ENCODE results near the gene PTCH2.

DNA sequence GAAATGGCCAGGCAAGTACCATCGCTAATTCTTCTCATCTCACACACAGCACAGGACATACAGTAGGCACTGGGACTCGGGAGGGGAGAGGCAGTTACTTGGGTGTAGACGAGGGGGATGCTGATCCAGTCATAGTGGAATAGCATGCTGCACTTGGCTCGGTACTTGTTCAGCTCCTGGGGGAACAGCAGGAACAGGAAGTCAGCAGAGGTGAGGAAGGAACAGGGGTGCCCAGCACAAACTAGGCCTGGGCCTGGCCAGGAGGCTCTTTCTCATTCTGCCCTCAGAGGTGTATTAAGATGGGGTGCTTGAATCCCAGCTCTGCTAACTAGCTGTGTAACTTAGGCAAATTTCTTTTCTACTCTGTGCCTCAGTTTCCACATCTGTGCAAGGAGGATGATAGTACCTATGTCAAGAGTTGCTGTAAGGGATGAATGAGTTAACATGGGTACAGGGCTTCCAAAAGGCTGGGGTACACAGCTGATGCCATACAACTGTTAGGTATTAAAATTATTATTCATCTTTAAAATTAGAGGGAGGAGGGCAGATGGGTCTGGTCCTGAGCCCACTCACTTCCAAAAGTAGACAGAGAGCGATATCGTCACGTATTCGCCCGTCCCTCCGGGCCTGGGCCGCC is 57.4 kb downstream of the PTCH2 start:
- TF ChIP-seq POLR2A (IDR thresholded peaks at IDR 0.05), result no peak
- TF ChIP-seq, protein P1, sequence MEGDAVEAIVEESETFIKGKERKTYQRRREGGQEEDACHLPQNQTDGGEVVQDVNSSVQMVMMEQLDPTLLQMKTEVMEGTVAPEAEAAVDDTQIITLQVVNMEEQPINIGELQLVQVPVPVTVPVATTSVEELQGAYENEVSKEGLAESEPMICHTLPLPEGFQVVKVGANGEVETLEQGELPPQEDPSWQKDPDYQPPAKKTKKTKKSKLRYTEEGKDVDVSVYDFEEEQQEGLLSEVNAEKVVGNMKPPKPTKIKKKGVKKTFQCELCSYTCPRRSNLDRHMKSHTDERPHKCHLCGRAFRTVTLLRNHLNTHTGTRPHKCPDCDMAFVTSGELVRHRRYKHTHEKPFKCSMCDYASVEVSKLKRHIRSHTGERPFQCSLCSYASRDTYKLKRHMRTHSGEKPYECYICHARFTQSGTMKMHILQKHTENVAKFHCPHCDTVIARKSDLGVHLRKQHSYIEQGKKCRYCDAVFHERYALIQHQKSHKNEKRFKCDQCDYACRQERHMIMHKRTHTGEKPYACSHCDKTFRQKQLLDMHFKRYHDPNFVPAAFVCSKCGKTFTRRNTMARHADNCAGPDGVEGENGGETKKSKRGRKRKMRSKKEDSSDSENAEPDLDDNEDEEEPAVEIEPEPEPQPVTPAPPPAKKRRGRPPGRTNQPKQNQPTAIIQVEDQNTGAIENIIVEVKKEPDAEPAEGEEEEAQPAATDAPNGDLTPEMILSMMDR (IDR thresholded peaks at IDR 0.05), result no peak
